DND-41 (cell line): Measurements from ENCODE around the gene KIAA1328.

ENCODE experiments used
- ATAC-seq: fragments of 200-7000 bp; cut with Tn5 transposase; 3 replicates; pipeline ENCODE4 v1.9.1; 2021; ENCODE audit warnings: low read depth; ENCODE audit not compliant: insufficient read depth
- DNase-seq: peaks from one replicate; pipeline ENCODE4 v3.0.0-alpha.2; 2020
- H2AFZ ChIP-seq: 2 replicates; pipeline ENCODE4 v1.6.0; 2012; ENCODE audit warnings: low read depth, low read length
- H3K27ac ChIP-seq: 2 replicates; pipeline ENCODE4 v1.5.1; 2012; ENCODE audit warnings: low read length, inconsistent platforms
- H3K27me3 ChIP-seq: fragments of 200-600 bp; sonication (generic); 2 replicates; pipeline ENCODE4 v1.6.0; 2012; ENCODE audit warnings: low read length, mild to moderate bottlenecking, inconsistent platforms; ENCODE audit not compliant: insufficient read depth, poor library complexity
- H3K36me3 ChIP-seq: 2 replicates; pipeline ENCODE4 v1.5.1; 2012; ENCODE audit warnings: low read length, inconsistent platforms; ENCODE audit not compliant: insufficient read depth
- H3K4me1 ChIP-seq: 2 replicates; pipeline ENCODE4 v1.5.1; 2012; ENCODE audit warnings: mild to moderate bottlenecking, low read length; ENCODE audit not compliant: insufficient read depth
- H3K4me2 ChIP-seq: 2 replicates; pipeline ENCODE4 v1.6.0; 2012; ENCODE audit warnings: mild to moderate bottlenecking, moderate library complexity, low read length, inconsistent platforms; ENCODE audit not compliant: insufficient read depth
- H3K4me3 ChIP-seq, 2 experiments: fragments of 200-600 bp in 1 of 2; shearing (Covaris generic) in 1 of 2; 2 replicates each; pipeline ENCODE4 v1.5.1; 2012 to 2016; ENCODE audit warnings: inconsistent platforms in 2 of 2, low read length in 2 of 2, mild to moderate bottlenecking in 2 of 2, low read depth in 1 of 2, moderate library complexity in 1 of 2
- H3K79me2 ChIP-seq: 2 replicates; pipeline ENCODE4 v1.6.0; 2012; ENCODE audit warnings: low read length, inconsistent platforms; ENCODE audit not compliant: insufficient read depth
- H3K9ac ChIP-seq: 2 replicates; pipeline ENCODE4 v1.6.0; 2012; ENCODE audit warnings: low read depth, mild to moderate bottlenecking, inconsistent platforms, low read length, moderate library complexity
- H3K9me3 ChIP-seq: 2 replicates; pipeline ENCODE4 v1.5.1; 2012; ENCODE audit warnings: low read length, moderate library complexity, mild to moderate bottlenecking, inconsistent platforms; ENCODE audit not compliant: insufficient read depth, severe bottlenecking
- H4K20me1 ChIP-seq: 2 replicates; pipeline ENCODE4 v1.6.0; 2012; ENCODE audit warnings: low read length; ENCODE audit not compliant: insufficient read depth
- CTCF ChIP-seq: IDR thresholded peaks from 2 replicates; pipeline ENCODE4 v1.5.1; 2012; ENCODE audit warnings: borderline replicate concordance, low read length, moderate library complexity, mild to moderate bottlenecking; ENCODE audit not compliant: poor library complexity, severe bottlenecking; ENCODE audit errors: extremely low read depth
- EZH2 ChIP-seq: IDR thresholded peaks from 3 replicates; pipeline ENCODE4 v1.6.1; 2012; ENCODE audit warnings: borderline replicate concordance, low read depth, mild to moderate bottlenecking, moderate library complexity, low read length, inconsistent platforms; ENCODE audit not compliant: severe bottlenecking

KIAA1328 gene

DNA sequence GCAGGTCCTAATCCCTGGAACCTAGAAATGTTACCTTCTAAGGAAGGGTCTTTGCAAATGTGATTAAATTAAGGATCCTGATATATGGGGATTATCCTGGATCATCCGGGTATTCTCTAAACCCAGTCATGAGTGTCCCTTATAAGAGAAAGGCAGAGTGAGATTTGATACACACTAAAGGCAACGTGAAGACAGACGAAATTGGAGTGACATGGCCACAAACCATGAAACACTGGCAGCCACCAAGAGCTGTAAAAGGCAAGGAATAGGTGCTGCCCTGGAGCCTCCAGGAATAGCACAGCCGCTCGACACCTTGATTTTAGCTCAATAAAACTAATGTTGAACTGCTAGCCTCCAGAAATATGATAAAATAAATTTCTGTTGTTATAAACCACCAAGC, 45.1 kb upstream of the KIAA1328 start:
- H3K9ac ChIP-seq = no peak overlapping the region
- H3K79me2 ChIP-seq = no peaks in the 10 kb centered on the region
- peaks cover 53% of the 10 kb centered on the region for H3K36me3 ChIP-seq
- H4K20me1 ChIP-seq = no peaks in the 10 kb centered on the region
- no peaks in the 10 kb centered on the region for H3K4me1 ChIP-seq
- no peak overlapping the region for H3K4me3 ChIP-seq
- DNase-seq = no peak
- H3K9me3 ChIP-seq = no peaks in the 10 kb centered on the region
- ATAC-seq = no peak
- TF ChIP-seq CTCF (no peak), EZH2 (no peak)
- H3K27ac ChIP-seq = no peak overlapping the region
- H3K27me3 ChIP-seq = no peaks in the 10 kb centered on the region
- H2AFZ ChIP-seq = no peak overlapping the region
- H3K4me2 ChIP-seq = no peak overlapping the region

- Histone ChIP-seq H3K4me2 (no peak overlapping the region), H3K9ac (no peak overlapping the region), H3K4me1 (no peaks in the 10 kb centered on the region), H3K4me3 (no peak overlapping the region), H3K27ac (no peak overlapping the region), H4K20me1 (no peaks in the 10 kb centered on the region), H3K79me2 (no peaks in the 10 kb centered on the region), H3K27me3 (no peaks in the 10 kb centered on the region), H3K36me3 (peaks cover 60% of the 10 kb centered on the region), H2AFZ (no peak overlapping the region), H3K9me3 (no peaks in the 10 kb centered on the region)
- no peak for TF ChIP-seq CTCF
- TF ChIP-seq EZH2 = no peak
- DNase-seq = no peak
- ATAC-seq = no peak
Measured at GRCh38 chr18:36786686-36787085, 42.2 kb upstream of the KIAA1328 start.

DNA sequence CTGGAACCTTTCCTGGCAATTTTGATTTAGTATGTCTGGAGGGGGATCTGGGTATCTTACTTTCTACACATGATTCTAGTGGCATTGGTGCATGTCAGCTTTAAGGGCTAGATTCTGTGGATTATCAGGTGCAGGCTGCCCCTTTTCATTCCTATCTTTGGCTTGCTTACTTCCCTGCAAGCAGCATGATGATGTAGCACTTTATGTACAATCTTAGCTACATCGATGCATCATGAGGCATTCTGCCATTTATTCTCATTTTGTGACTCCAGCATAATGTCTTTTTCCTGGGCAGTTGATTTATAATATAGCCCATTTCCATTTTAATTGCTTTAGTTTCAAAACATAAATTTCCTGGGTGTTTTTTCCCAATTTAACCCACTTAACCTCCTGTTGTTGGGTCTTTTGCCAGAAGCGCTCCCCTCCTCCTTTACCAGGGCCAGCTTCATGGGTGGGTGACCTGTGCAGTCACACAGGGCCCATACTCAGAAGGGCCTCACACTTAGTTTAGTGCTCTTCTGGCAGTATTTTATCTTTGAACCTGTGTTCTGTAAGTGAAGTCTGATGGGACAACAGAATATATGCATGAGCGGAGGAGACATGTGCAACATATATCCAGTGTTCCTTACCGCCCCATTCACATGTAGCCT, 36.2 kb upstream of the KIAA1328 start:
- H3K36me3 ChIP-seq = peaks cover 88% of the 10 kb centered on the region
- no peaks in the 10 kb centered on the region for H4K20me1 ChIP-seq
- H3K4me3 ChIP-seq = no peak overlapping the region
- no peak for ATAC-seq
- H3K9ac ChIP-seq = no peak overlapping the region
- H2AFZ ChIP-seq = no peak overlapping the region
- H3K4me2 ChIP-seq = no peak overlapping the region
- no peaks in the 10 kb centered on the region for H3K4me1 ChIP-seq
- H3K79me2 ChIP-seq = no peaks in the 10 kb centered on the region
- TF ChIP-seq CTCF (no peak), EZH2 (no peak)
- no peaks in the 10 kb centered on the region for H3K9me3 ChIP-seq
- no peak for DNase-seq
- no peak overlapping the region for H3K27ac ChIP-seq
- no peaks in the 10 kb centered on the region for H3K27me3 ChIP-seq
